Esophagus muscularis mucosa (tissue), 4 donors: ENCODE measurements around the gene BCL2L13. TPM values are rescaled to one million over a fixed set of nuclear protein-coding genes. Genes with fewer than 3 reads are reported as not detected.

ENCODE experiments used
- DNase-seq: peaks from one replicate; pipeline ENCODE4 v3.0.0-alpha.2; 2017; ENCODE audit errors: extremely low spot score
- H3K27ac ChIP-seq, 4 donors: fragments of 200-600 bp; sonication (generic); replicated peaks in 1 of 4; 1 replicate in 3 of 4; 2 replicates in 1 of 4; pipeline ENCODE4 v1.5.1; 2016 to 2019; ENCODE audit warnings: mild to moderate bottlenecking in 1 of 4
- H3K27me3 ChIP-seq, 4 donors: fragments of 200-600 bp; sonication (generic); one replicate each; pipeline versions ENCODE4 v1.5.1 to v1.6.0; 2016 to 2019
- H3K36me3 ChIP-seq, 4 donors: fragments of 200-600 bp; sonication (generic); one replicate each; pipeline ENCODE4 v1.5.1; 2016 to 2019
- H3K4me1 ChIP-seq, 4 donors: fragments of 200-600 bp; sonication (generic); one replicate each; pipeline ENCODE4 v1.5.1; 2016 to 2019
- H3K4me3 ChIP-seq, 4 donors: fragments of 200-600 bp; sonication (generic); 1 replicate in 2 of 4; 2 replicates in 2 of 4; pipeline ENCODE4 v1.5.1; 2016 to 2019; ENCODE audit warnings: mild to moderate bottlenecking in 4 of 4, moderate library complexity in 1 of 4
- H3K9me3 ChIP-seq, 4 donors: fragments of 200-600 bp; sonication (generic); 1 replicate in 3 of 4; 2 replicates in 1 of 4; pipeline ENCODE4 v1.5.1; 2016 to 2019
- EP300 ChIP-seq: sonication (generic); formaldehyde crosslinking; IDR thresholded peaks from one replicate; pipeline ENCODE4 v1.6.1; 2017; ENCODE audit warnings: antibody characterized with exemption
- POLR2A ChIP-seq: fragments of 450-650 bp; IDR thresholded peaks from one replicate; pipeline ENCODE4 v1.6.1; 2017; ENCODE audit warnings: antibody characterized with exemption, moderate library complexity, mild to moderate bottlenecking, low read depth
- POLR2AphosphoS5 ChIP-seq, 2 donors: sonication (generic); formaldehyde crosslinking; IDR thresholded peaks; one replicate each; pipeline ENCODE4 v1.6.1; 2017; ENCODE audit warnings: antibody characterized with exemption in 2 of 2
- WGBS: methylation state at CpG from one replicate; pipeline ENCODE4 v1.1.5; 2018; 5-methylcytosine and 5-hydroxymethylcytosine counted together
- intact Hi-C: fragments of 100-400 bp; cut with DNase I; formaldehyde crosslinking; loops from one replicate; pipeline ENCODE4 v1.15.1; 2023
- total RNA-seq, 4 donors: library from RNA; depleted of rRNA; stranded (reverse); fragments of >200 nt; gene quantifications; one replicate each; pipeline versions ENCODE4 v1.1.0 to v1.2.1, GENCODE V29; 2016
- TF ChIP-seq, protein P1 (sequence below), 3 experiments: fragments of 200-600 bp in 2 of 3; fragments of 450-650 bp in 1 of 3; sonication (generic) in 2 of 3; IDR thresholded peaks; one replicate each; pipeline ENCODE4 v1.5.1; 2017 to 2019; ENCODE audit warnings: antibody characterized with exemption in 3 of 3, mild to moderate bottlenecking in 2 of 3, moderate library complexity in 1 of 3

The BCL2L13 gene
- total RNA-seq, 4 donors from 2014 or later: 102 to 199 (median 133) TPM

DNA sequence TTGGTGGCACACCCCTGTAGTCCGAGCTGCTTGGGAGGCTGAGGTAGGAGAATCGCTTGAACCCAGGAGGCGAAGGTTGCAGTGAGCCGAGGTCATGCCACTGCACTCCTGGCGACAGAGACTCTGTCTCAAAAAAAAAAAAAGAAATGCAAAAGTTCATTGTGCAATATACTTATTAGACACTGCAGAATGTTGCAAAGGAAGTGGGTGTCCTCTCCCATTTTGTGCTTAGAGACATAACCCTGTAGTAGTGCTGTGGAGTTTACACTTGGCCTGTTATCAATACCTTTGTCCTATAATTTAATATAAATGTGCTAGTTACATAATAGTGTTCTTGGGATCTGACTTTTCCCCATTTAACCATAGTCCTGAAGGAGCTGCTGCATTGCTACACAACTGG lies 9.4 kb downstream of the BCL2L13 start:
- H3K9me3 ChIP-seq: no peaks in the 10 kb centered on the region
- DNase-seq: no peak
- WGBS: 75% methylated on average over 5 of the region's 5 CpGs

DNA sequence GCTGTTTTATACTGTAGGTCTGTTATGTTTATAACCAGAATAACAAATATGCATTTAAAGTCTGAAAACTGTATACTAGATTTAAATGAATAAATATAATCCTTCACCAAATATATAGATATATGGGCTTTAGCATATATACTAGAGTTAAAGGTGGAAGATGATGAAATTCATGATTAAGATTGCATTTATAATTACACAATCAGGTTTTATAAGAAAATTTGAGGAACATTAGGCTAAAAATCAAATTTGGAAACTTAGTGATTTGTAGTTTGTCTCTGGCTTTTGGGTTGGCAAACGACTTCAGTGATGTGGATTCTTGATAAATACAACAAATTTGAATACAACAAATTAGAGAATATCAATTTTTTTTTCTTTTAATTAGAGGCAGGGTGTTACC lies 10.0 kb downstream of the BCL2L13 start:
- Histone ChIP-seq H3K36me3 (peaks cover 0 to 15% (median 3%) of the 10 kb centered on the region in 4 donors), H3K27ac (no peak overlapping the region), H3K9me3 (no peaks in the 10 kb centered on the region), H3K27me3 (no peaks in the 10 kb centered on the region), H3K4me1 (no peaks in the 10 kb centered on the region), H3K4me3 (no peak overlapping the region)
- 82% methylated on average over 1 of the region's 1 CpG for WGBS
- no peak for TF ChIP-seq POLR2AphosphoS5 (IDR thresholded peaks at IDR 0.05)
- TF ChIP-seq EP300: no peak
- TF ChIP-seq, protein P1, sequence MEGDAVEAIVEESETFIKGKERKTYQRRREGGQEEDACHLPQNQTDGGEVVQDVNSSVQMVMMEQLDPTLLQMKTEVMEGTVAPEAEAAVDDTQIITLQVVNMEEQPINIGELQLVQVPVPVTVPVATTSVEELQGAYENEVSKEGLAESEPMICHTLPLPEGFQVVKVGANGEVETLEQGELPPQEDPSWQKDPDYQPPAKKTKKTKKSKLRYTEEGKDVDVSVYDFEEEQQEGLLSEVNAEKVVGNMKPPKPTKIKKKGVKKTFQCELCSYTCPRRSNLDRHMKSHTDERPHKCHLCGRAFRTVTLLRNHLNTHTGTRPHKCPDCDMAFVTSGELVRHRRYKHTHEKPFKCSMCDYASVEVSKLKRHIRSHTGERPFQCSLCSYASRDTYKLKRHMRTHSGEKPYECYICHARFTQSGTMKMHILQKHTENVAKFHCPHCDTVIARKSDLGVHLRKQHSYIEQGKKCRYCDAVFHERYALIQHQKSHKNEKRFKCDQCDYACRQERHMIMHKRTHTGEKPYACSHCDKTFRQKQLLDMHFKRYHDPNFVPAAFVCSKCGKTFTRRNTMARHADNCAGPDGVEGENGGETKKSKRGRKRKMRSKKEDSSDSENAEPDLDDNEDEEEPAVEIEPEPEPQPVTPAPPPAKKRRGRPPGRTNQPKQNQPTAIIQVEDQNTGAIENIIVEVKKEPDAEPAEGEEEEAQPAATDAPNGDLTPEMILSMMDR (IDR thresholded peaks at IDR 0.05): no peak
- intact Hi-C loops: no loop called here
- no peak for DNase-seq

More for the DNA sequence above, 9.4 kb downstream of the BCL2L13 start:
- TF ChIP-seq, protein P1 (IDR thresholded peaks at IDR 0.05): no peak
- TF ChIP-seq EP300 (no peak), POLR2AphosphoS5 (IDR thresholded peaks at IDR 0.05) (no peak), POLR2A (no peak)
- Histone ChIP-seq H3K27me3 (no peaks in the 10 kb centered on the region), H3K4me1 (no peaks in the 10 kb centered on the region), H3K27ac (no peak overlapping the region), H3K4me3 (no peak overlapping the region), H3K36me3 (peaks cover 0 to 15% (median 3%) of the 10 kb centered on the region in 4 donors)
- intact Hi-C loops: no loop called here

DNA sequence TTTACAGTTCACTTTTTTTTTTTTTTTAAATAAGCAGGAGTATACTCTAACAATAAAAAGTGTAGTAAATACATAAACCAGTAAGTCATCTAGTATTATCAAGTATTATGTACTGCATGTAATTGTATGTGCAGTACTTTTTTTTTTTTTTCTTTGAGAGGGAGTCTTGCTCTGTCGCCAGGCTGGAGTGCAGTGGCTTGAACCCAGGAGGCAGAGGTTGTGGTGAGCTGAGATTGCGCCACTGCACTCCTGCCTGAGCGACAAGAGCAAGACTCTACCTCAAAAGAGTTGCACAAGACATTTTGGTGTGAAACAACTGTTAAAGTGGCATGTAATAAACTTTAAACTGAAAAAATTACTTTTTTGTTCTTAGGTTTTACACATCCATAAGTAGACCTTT lies 16.7 kb downstream of the BCL2L13 start:
- no peaks in the 10 kb centered on the region for H3K27me3 ChIP-seq
- 91% methylated on average over 3 of the region's 3 CpGs for WGBS
- no peak overlapping the region for H3K27ac ChIP-seq
- no peak overlapping the region for H3K4me3 ChIP-seq
- H3K9me3 ChIP-seq: no peaks in the 10 kb centered on the region
- intact Hi-C loops: no loop called here
- TF ChIP-seq POLR2A (no peak), EP300 (no peak), POLR2AphosphoS5 (IDR thresholded peaks at IDR 0.05) (no peak)
- TF ChIP-seq, protein P1 (IDR thresholded peaks at IDR 0.05): no peak
- no peak for DNase-seq
- H3K4me1 ChIP-seq: no peaks in the 10 kb centered on the region
- H3K36me3 ChIP-seq: peaks cover 19 to 63% (median 35%) of the 10 kb centered on the region in 4 donors

DNA sequence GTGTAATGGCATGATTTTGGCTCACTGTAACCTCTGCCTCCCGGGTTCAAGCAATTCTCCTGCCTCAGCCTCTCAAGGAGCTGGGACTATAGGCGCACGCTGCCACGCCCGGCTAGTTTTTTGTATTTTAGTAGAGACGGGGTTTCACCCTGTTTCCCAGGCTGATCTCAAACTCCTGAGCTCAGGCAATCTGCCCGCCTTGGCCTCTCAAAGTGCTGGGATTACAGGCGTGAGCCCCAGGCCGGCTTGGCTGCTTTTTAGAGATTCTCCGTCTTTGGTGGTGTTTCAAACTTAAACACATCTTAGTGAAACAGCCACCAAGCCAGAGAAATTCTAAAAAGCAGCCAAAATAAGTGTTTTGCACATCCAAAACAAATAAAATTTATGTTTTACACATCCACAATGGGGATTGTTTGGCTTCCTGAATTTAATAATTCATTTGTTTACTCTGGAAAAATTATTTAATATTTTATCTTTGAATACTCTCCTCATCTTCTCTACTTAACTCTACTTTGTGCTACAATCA lies 18.4 kb downstream of the BCL2L13 start:
- H3K27me3 ChIP-seq: no peaks in the 10 kb centered on the region
- H3K27ac ChIP-seq: no peak overlapping the region
- no peak for DNase-seq
- TF ChIP-seq EP300: no peak
- TF ChIP-seq POLR2A: no peak
- TF ChIP-seq, protein P1 (IDR thresholded peaks at IDR 0.05): no peak
- TF ChIP-seq POLR2AphosphoS5 (IDR thresholded peaks at IDR 0.05): no peak
- H3K36me3 ChIP-seq: peaks cover 29 to 75% (median 46%) of the 10 kb centered on the region in 4 donors
- H3K4me1 ChIP-seq: no peaks in the 10 kb centered on the region
- H3K4me3 ChIP-seq: no peak overlapping the region
- intact Hi-C loops: no loop called here
- WGBS: 77% methylated on average over 10 of the region's 10 CpGs
- no peaks in the 10 kb centered on the region for H3K9me3 ChIP-seq

DNA sequence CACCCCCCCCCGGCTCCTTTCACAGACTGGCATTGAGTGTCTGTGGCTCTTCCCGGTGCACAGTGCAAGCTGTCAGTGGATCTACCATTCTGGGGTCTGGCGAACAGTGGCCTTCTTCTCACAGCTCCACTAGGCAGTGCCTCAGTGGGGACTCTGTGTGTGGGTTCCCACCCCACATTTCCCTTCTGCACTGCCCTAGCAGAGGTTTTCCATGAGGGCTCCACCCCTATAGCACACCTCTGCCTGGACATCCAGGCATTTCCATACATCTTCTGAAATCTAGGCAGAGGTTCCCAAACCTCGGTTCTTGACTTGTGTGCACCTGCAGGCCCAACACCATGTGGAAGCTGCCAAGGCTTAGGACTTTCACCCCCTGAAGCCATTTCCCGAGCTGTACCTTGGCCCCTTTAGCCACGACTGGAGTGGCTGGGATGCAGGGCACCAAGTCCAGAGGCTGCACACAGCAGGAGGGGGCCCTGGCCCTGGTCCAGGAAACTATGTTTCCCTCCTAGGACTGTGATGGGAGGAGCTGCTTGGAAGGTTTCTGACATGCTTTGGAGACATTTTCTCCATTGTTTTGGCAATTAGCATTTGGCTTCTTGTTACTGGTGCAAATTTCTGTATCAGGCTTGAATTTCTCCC lies 26.0 kb downstream of the BCL2L13 start:
- intact Hi-C loops: no loop called here
- Histone ChIP-seq H3K4me1 (peaks cover 0 to 3% (median 0%) of the 10 kb centered on the region in 4 donors), H3K4me3 (no peak overlapping the region), H3K9me3 (no peaks in the 10 kb centered on the region), H3K27ac (no peak overlapping the region), H3K36me3 (peaks cover 22 to 59% (median 44%) of the 10 kb centered on the region in 4 donors), H3K27me3 (no peaks in the 10 kb centered on the region)
- DNase-seq: no peak
- WGBS: no CpG with 5 or more reads among the region's 6 CpGs
- TF ChIP-seq EP300 (no peak), POLR2A (no peak), POLR2AphosphoS5 (IDR thresholded peaks at IDR 0.05) (no peak)
- TF ChIP-seq, protein P1 (IDR thresholded peaks at IDR 0.05): no peak
